HG02610 (cell line): Measurements from ENCODE around the gene UBXN1.

Experiments used
- ATAC-seq: cut with Tn5 transposase; IDR thresholded peaks from one replicate; pipeline ENCODE4 v1.9.1; 2021; ENCODE audit warnings: mild to moderate bottlenecking, moderate library complexity; ENCODE audit not compliant: unreplicated experiment

UBXN1 gene

GRCh38 chr11:62678770-62679696 lies at the start of gene UBXN1:
Gene UBXN1 (minus strand): TSS chr11:62679073. CDS start chr11:62678923, 150 bp downstream.
- ATAC-seq = peak; percentile 65

GRCh38 chr11:62728171-62728988 lies 49.5 kb upstream of the UBXN1 start, which contains the start of gene TTC9C:
Gene TTC9C (plus strand): TSS chr11:62728486. CDS start chr11:62728849, 363 bp downstream.
- no peak for ATAC-seq

GRCh38 chr11:62727872-62728170 lies 48.9 kb upstream of the UBXN1 start:
- ATAC-seq = peak; percentile 51

- peak; percentile 70 for ATAC-seq
Measured at GRCh38 chr11:62727165-62727871, 48.4 kb upstream of the UBXN1 start, which contains the start of gene HNRNPUL2. Gene HNRNPUL2 (minus strand): TSS chr11:62727457. CDS start chr11:62727156, 301 bp downstream.

GRCh38 chr11:62726915-62727164 lies 48.0 kb upstream of the UBXN1 start:
- peak; percentile 4 for ATAC-seq

- no peak for ATAC-seq
Measured at GRCh38 chr11:62726156-62726914, 47.5 kb upstream of the UBXN1 start.

GRCh38 chr11:62725646-62726045 lies 46.8 kb upstream of the UBXN1 start:
- ATAC-seq = no peak

- ATAC-seq = no peak
Measured at GRCh38 chr11:62724171-62724570, 45.3 kb upstream of the UBXN1 start.

GRCh38 chr11:62721994-62722393 lies 43.1 kb upstream of the UBXN1 start:
- no peak for ATAC-seq

- no peak for ATAC-seq
Measured at GRCh38 chr11:62719302-62719978, 40.6 kb upstream of the UBXN1 start.

- ATAC-seq = no peak
Measured at GRCh38 chr11:62716816-62717215, 37.9 kb upstream of the UBXN1 start.

GRCh38 chr11:62716206-62716605 lies 37.3 kb upstream of the UBXN1 start:
- ATAC-seq = no peak

- ATAC-seq = no peak
Measured at GRCh38 chr11:62715150-62716130, 36.6 kb upstream of the UBXN1 start.

- no peak for ATAC-seq
Measured at GRCh38 chr11:62713343-62713742, 34.5 kb upstream of the UBXN1 start.

GRCh38 chr11:62712861-62713260 lies 34.0 kb upstream of the UBXN1 start:
- ATAC-seq = no peak

GRCh38 chr11:62712276-62712812 lies 33.5 kb upstream of the UBXN1 start:
- no peak for ATAC-seq

- no peak for ATAC-seq
Measured at GRCh38 chr11:62710001-62710345, 31.1 kb upstream of the UBXN1 start.

GRCh38 chr11:62709247-62710000 lies 30.6 kb upstream of the UBXN1 start:
- peak; percentile 63 for ATAC-seq
